Neural progenitor cell (in vitro differentiated cells): ENCODE results near the gene VWA3A.
"Not testable (repeated sequence)": the region's sequence is repeated elsewhere in the genome, so short reads cannot be mapped to it uniquely, and the experiment has no call there.

ENCODE experiments used
- CTCF ChIP-seq: fragments of 200-600 bp; sonication (generic); IDR thresholded peaks from 2 replicates; pipeline ENCODE4 v1.5.1; 2017; ENCODE audit warnings: antibody characterized with exemption, mild to moderate bottlenecking
- EZH2 ChIP-seq: fragments of 200-600 bp; sonication (generic); IDR thresholded peaks from 2 replicates; pipeline ENCODE4 v1.6.1; 2017; ENCODE audit warnings: antibody characterized with exemption, mild to moderate bottlenecking, moderate library complexity
- EZH2phosphoT487 ChIP-seq: fragments of 200-600 bp; sonication (generic); IDR thresholded peaks from 2 replicates; pipeline ENCODE4 v1.6.1; 2017; ENCODE audit warnings: antibody characterized with exemption

- not testable (repeated sequence) for TF ChIP-seq CTCF, EZH2, EZH2phosphoT487
Observed at GRCh38 chr16:22128537-22128936, 36.2 kb downstream of the VWA3A start.
